Loucy (cell line): Measurements from ENCODE around the gene ULK1.

ENCODE experiments used
- H2AFZ ChIP-seq: fragments of 200-600 bp; sonication (generic); 2 replicates; pipeline ENCODE4 v1.6.0; 2016; ENCODE audit warnings: antibody characterized with exemption, mild to moderate bottlenecking, low read length, moderate library complexity
- H3F3A ChIP-seq: fragments of 200-600 bp; 2 replicates; pipeline ENCODE4 v1.6.0; 2016; ENCODE audit warnings: antibody characterized with exemption, low read depth, mild to moderate bottlenecking
- H3K27me3 ChIP-seq: fragments of 200-600 bp; sonication (generic); 2 replicates; pipeline ENCODE4 v1.6.1; 2014; ENCODE audit warnings: low read length, mild to moderate bottlenecking; ENCODE audit not compliant: insufficient read depth, poor library complexity, severe bottlenecking
- H3K36me3 ChIP-seq: fragments of 200-600 bp; sonication (generic); 2 replicates; pipeline ENCODE4 v1.6.1; 2016; ENCODE audit warnings: low read length; ENCODE audit not compliant: insufficient read depth
- H3K4me1 ChIP-seq: fragments of 200-600 bp; sonication (generic); 2 replicates; pipeline ENCODE4 v1.5.1; 2014; ENCODE audit warnings: low read length, mild to moderate bottlenecking; ENCODE audit not compliant: insufficient read depth, poor library complexity, severe bottlenecking
- H3K4me2 ChIP-seq: fragments of 200-600 bp; sonication (generic); 2 replicates; pipeline ENCODE4 v1.6.0; 2014; ENCODE audit warnings: antibody characterized with exemption, low read length, low read depth, mild to moderate bottlenecking; ENCODE audit not compliant: poor library complexity, severe bottlenecking
- H3K4me3 ChIP-seq: fragments of 200-600 bp; sonication (generic); 2 replicates; pipeline ENCODE4 v1.5.1; 2014; ENCODE audit warnings: low read length, mild to moderate bottlenecking, mixed read lengths; ENCODE audit not compliant: poor library complexity, severe bottlenecking
- H3K79me2 ChIP-seq: fragments of 200-600 bp; sonication (generic); 2 replicates; pipeline ENCODE4 v1.6.1; 2014; ENCODE audit warnings: low read length; ENCODE audit not compliant: insufficient read depth
- H3K9ac ChIP-seq: fragments of 200-600 bp; sonication (generic); 2 replicates; pipeline ENCODE4 v1.6.0; 2014; ENCODE audit warnings: mild to moderate bottlenecking, low read depth, low read length, moderate library complexity; ENCODE audit not compliant: poor library complexity, severe bottlenecking
- H3K9me2 ChIP-seq: fragments of 200-600 bp; sonication (generic); replicated peaks from 2 replicates; pipeline ENCODE4 v1.6.1; 2016; ENCODE audit warnings: low read depth, low read length, mixed read lengths
- H3K9me3 ChIP-seq: fragments of 200-600 bp; sonication (generic); 2 replicates; pipeline ENCODE4 v1.6.1; 2014; ENCODE audit warnings: mild to moderate bottlenecking, antibody characterized with exemption, low read length, low read depth; ENCODE audit not compliant: insufficient read depth
- H4K20me1 ChIP-seq: fragments of 200-600 bp; sonication (generic); 2 replicates; pipeline ENCODE4 v1.6.0; 2014; ENCODE audit warnings: antibody characterized with exemption, low read length, mild to moderate bottlenecking; ENCODE audit not compliant: insufficient read depth, poor library complexity, severe bottlenecking
- CTCF ChIP-seq: fragments of 200-600 bp; sonication (generic); conservative IDR thresholded peaks from 2 replicates; pipeline ENCODE4 v1.5.1; 2014; ENCODE audit warnings: mild to moderate bottlenecking, antibody characterized with exemption, low read length
- EZH2phosphoT487 ChIP-seq: fragments of 200-600 bp; IDR thresholded peaks from 2 replicates; pipeline ENCODE4 v1.6.1; 2018; ENCODE audit warnings: antibody characterized with exemption, mild to moderate bottlenecking, moderate library complexity, borderline replicate concordance

The ULK1 gene

GRCh38 chr12:131914179-131914702 is 19.8 kb downstream of the ULK1 start:
- Histone ChIP-seq H3K79me2 (no peaks in the 10 kb centered on the region), H3K4me3 (no peak overlapping the region), H2AFZ (no peak overlapping the region), H4K20me1 (no peaks in the 10 kb centered on the region), H3F3A (no peaks in the 10 kb centered on the region), H3K4me2 (no peak overlapping the region), H3K27me3 (no peaks in the 10 kb centered on the region), H3K9me3 (no peaks in the 10 kb centered on the region), H3K9ac (no peak overlapping the region), H3K4me1 (no peaks in the 10 kb centered on the region), H3K36me3 (peaks cover 67% of the 10 kb centered on the region; the same call in 1 of the 2 replicates), H3K9me2 (no peaks in the 10 kb centered on the region)
- TF ChIP-seq EZH2phosphoT487 (no peak), CTCF (no peak)

GRCh38 chr12:131915000-131915689 is 20.7 kb downstream of the ULK1 start:
- H3K9ac ChIP-seq: no peak overlapping the region
- no peaks in the 10 kb centered on the region for H3K9me2 ChIP-seq
- peaks cover 65% of the 10 kb centered on the region; the same call in 1 of the 2 replicates for H3K36me3 ChIP-seq
- no peaks in the 10 kb centered on the region for H3K4me1 ChIP-seq
- H3K9me3 ChIP-seq: no peaks in the 10 kb centered on the region
- no peaks in the 10 kb centered on the region for H3K27me3 ChIP-seq
- no peak for TF ChIP-seq EZH2phosphoT487
- TF ChIP-seq CTCF: no peak
- no peaks in the 10 kb centered on the region for H3K79me2 ChIP-seq
- no peak overlapping the region for H3K4me2 ChIP-seq
- H2AFZ ChIP-seq: no peak overlapping the region
- H3K4me3 ChIP-seq: no peak overlapping the region
- H4K20me1 ChIP-seq: no peaks in the 10 kb centered on the region
- no peaks in the 10 kb centered on the region for H3F3A ChIP-seq

GRCh38 chr12:131915823-131916222 is 21.4 kb downstream of the ULK1 start:
- no peak overlapping the region for H3K4me2 ChIP-seq
- H2AFZ ChIP-seq: no peak overlapping the region
- H3K36me3 ChIP-seq: peaks cover 63% of the 10 kb centered on the region; the same call in 1 of the 2 replicates
- no peaks in the 10 kb centered on the region for H3K4me1 ChIP-seq
- H3K27me3 ChIP-seq: no peaks in the 10 kb centered on the region
- no peaks in the 10 kb centered on the region for H3K9me2 ChIP-seq
- H4K20me1 ChIP-seq: no peaks in the 10 kb centered on the region
- no peak overlapping the region for H3K9ac ChIP-seq
- H3K79me2 ChIP-seq: no peaks in the 10 kb centered on the region
- H3K4me3 ChIP-seq: no peak overlapping the region
- no peaks in the 10 kb centered on the region for H3K9me3 ChIP-seq
- H3F3A ChIP-seq: no peaks in the 10 kb centered on the region
- TF ChIP-seq CTCF (no peak), EZH2phosphoT487 (no peak)
